NT2/D1 (cell line): Measurements from ENCODE around the gene MRAP.

Experiments used
- SUZ12 ChIP-seq: IDR thresholded peaks from 2 replicates; pipeline ENCODE4 v1.6.1; 2011; ENCODE audit not compliant: insufficient read length, insufficient read depth; ENCODE audit errors: extremely low read depth
- YY1 ChIP-seq: IDR thresholded peaks from 2 replicates; pipeline ENCODE4 v1.6.1; 2011; ENCODE audit not compliant: insufficient read length, insufficient read depth
- ZNF274 ChIP-seq: IDR thresholded peaks from 2 replicates; pipeline ENCODE4 v1.6.1; 2011; ENCODE audit warnings: mild to moderate bottlenecking, low read depth, low read length

DNA sequence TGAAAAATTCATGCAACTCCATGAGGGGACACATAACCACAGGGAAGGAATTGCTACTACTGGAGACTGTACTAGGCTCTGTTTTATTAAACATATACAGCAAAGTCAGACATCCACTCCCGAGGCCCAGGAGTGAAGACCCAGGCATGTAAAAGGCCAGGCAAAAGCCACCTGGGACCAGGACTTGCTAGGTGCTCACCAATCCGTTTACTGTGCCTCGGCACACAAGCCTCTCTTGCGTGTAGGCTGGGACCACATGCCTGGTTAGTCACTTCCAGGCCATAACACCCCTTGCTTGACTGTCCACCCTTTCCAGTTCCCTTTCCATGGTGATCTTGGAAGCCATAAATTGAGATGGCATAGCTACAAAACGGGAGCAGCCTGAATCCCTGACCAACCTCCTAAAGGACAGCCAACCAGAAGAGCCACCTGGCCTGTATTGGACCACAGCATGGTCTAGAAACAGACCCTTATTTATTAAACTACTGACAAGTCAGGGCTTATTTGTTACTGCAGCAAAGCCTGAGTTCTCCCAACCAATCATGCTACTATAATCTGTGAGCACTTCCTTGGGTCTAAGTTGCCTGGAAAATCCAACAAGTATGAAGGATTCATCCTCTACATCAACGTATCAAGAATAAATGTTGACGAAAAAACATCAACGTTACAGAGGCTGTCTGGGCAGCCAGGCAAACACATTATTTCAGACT lies 54.5 kb downstream of the MRAP start:
- TF ChIP-seq YY1: no peak
- TF ChIP-seq ZNF274: no peak
- no peak for TF ChIP-seq SUZ12
